GM19023 (cell line): ENCODE results near the gene GAGE10.
"Not testable (repeated sequence)": the region's sequence is repeated elsewhere in the genome, so short reads cannot be mapped to it uniquely, and the experiment has no call there.

Experiments
- ATAC-seq: cut with Tn5 transposase; IDR thresholded peaks from one replicate; pipeline ENCODE4 v1.9.1; 2021; ENCODE audit warnings: mild to moderate bottlenecking, moderate library complexity; ENCODE audit not compliant: unreplicated experiment

The GAGE10 gene

GRCh38 chrX:49276207-49276606 lies 27.2 kb upstream of the GAGE10 start:
- no peak for ATAC-seq

GRCh38 chrX:49276671-49277534 lies 26.5 kb upstream of the GAGE10 start:
- ATAC-seq: no peak

GRCh38 chrX:49277535-49277830 lies 26.0 kb upstream of the GAGE10 start:
- ATAC-seq: no peak

GRCh38 chrX:49278081-49278480 lies 25.4 kb upstream of the GAGE10 start:
- no peak for ATAC-seq

GRCh38 chrX:49282647-49283011 lies 20.8 kb upstream of the GAGE10 start:
- ATAC-seq: no peak

GRCh38 chrX:49284212-49284611 lies 19.2 kb upstream of the GAGE10 start:
- ATAC-seq: no peak

GRCh38 chrX:49286136-49286535 lies 17.3 kb upstream of the GAGE10 start:
- no peak for ATAC-seq

- ATAC-seq: no peak
Observed at GRCh38 chrX:49286581-49286980, 16.9 kb upstream of the GAGE10 start.

GRCh38 chrX:49287665-49288064 lies 15.8 kb upstream of the GAGE10 start:
- no peak for ATAC-seq

GRCh38 chrX:49290215-49290614 lies 13.2 kb upstream of the GAGE10 start:
- no peak for ATAC-seq

GRCh38 chrX:49291615-49292337 lies 11.7 kb upstream of the GAGE10 start:
- peak; percentile 64 for ATAC-seq

- ATAC-seq: no peak
Observed at GRCh38 chrX:49292400-49293362, 10.8 kb upstream of the GAGE10 start.

- not testable (repeated sequence) for ATAC-seq
Observed at GRCh38 chrX:49299293-49299692, 4.2 kb upstream of the GAGE10 start.

GRCh38 chrX:49300703-49301102 lies 2.7 kb upstream of the GAGE10 start:
- ATAC-seq: no peak

- ATAC-seq: not testable (repeated sequence)
Observed at GRCh38 chrX:49307775-49308174, 4.3 kb downstream of the GAGE10 start.

- no peak for ATAC-seq
Observed at GRCh38 chrX:49308604-49309269, 5.3 kb downstream of the GAGE10 start.

GRCh38 chrX:49309401-49309981 lies 6.0 kb downstream of the GAGE10 start:
- no peak for ATAC-seq

- ATAC-seq: no peak
Observed at GRCh38 chrX:49310371-49310770, 6.9 kb downstream of the GAGE10 start.

- no peak for ATAC-seq
Observed at GRCh38 chrX:49312176-49312575, 8.7 kb downstream of the GAGE10 start.

- no peak for ATAC-seq
Observed at GRCh38 chrX:49316085-49316484, 12.6 kb downstream of the GAGE10 start.
